Activated T-helper 1 cell treated with anti-CD3 and anti-CD28 coated beads, Interleukin-12 subunit alpha, Interleukin-12 subunit beta, Interleukin-2, Interleukin-4 antibody, amounts not matched to agents 30 ng/mL and 10 ng/mL and 1 ng/mL, durations not matched to agents 14 hours and 24 hours and 36 hours (primary cell): ENCODE measurements around the gene PRR19. TPM values are rescaled to one million over a fixed set of nuclear protein-coding genes. Genes with fewer than 3 reads are reported as not detected.

Experiments used
- DNase-seq: peaks from one replicate; pipeline ENCODE4 v3.0.0; 2021; ENCODE audit warnings: low spot score
- H3K27ac Mint-ChIP-seq: one replicate; pipeline ENCODE4 v1.8.0; 2021; ENCODE audit warnings: mild to moderate bottlenecking, mixed read lengths
- H3K27me3 Mint-ChIP-seq: one replicate; pipeline ENCODE4 v1.8.0; 2022; ENCODE audit warnings: mild to moderate bottlenecking, moderate library complexity, mixed read lengths; ENCODE audit not compliant: insufficient read depth
- H3K36me3 Mint-ChIP-seq: one replicate; pipeline ENCODE4 v1.8.0; 2021; ENCODE audit warnings: low read depth, mixed read lengths
- H3K4me1 Mint-ChIP-seq: one replicate; pipeline ENCODE4 v1.8.0; 2021; ENCODE audit warnings: low read depth, mixed read lengths
- H3K4me3 Mint-ChIP-seq: one replicate; pipeline ENCODE4 v1.8.0; 2021; ENCODE audit warnings: mild to moderate bottlenecking, moderate library complexity, mixed read lengths
- H3K9me3 Mint-ChIP-seq: one replicate; pipeline ENCODE4 v1.8.0; 2021; ENCODE audit warnings: mixed read lengths
- intact Hi-C: fragments of 100-400 bp; cut with micrococcal nuclease; formaldehyde crosslinking; loops from one replicate; pipeline ENCODE4 v1.15.1; 2024
- total RNA-seq: library from RNA; stranded (reverse); gene quantifications from 2 replicates; pipeline ENCODE4 v1.2.3, GENCODE V29; 2022

PRR19 gene
- total RNA-seq, 1 donor from 2014 or later = 1.4 TPM

GRCh38 chr19:42303876-42304275 is 1.9 kb downstream of the PRR19 start:
- H3K36me3 Mint-ChIP-seq = peaks cover 4% of the 10 kb centered on the region
- H3K27me3 Mint-ChIP-seq = peaks cover 2% of the 10 kb centered on the region
- intact Hi-C loops = no loop called here
- no peaks in the 10 kb centered on the region for H3K9me3 Mint-ChIP-seq
- no peak for DNase-seq
- H3K4me3 Mint-ChIP-seq = peak overlapping the region; percentile 9
- H3K4me1 Mint-ChIP-seq = peaks cover 14% of the 10 kb centered on the region
- no peak overlapping the region for H3K27ac Mint-ChIP-seq

GRCh38 chr19:42306646-42307045 is 4.7 kb downstream of the PRR19 start:
- no peaks in the 10 kb centered on the region for H3K9me3 Mint-ChIP-seq
- H3K27ac Mint-ChIP-seq = no peak overlapping the region
- intact Hi-C loops = no loop called here
- H3K4me1 Mint-ChIP-seq = peaks cover 14% of the 10 kb centered on the region
- H3K4me3 Mint-ChIP-seq = no peak overlapping the region
- H3K36me3 Mint-ChIP-seq = no peaks in the 10 kb centered on the region
- no peak for DNase-seq
- peaks cover 7% of the 10 kb centered on the region for H3K27me3 Mint-ChIP-seq

GRCh38 chr19:42309686-42310085 is 7.8 kb downstream of the PRR19 start:
- Mint-ChIP-seq H3K36me3 (no peaks in the 10 kb centered on the region), H3K27me3 (peaks cover 29% of the 10 kb centered on the region), H3K27ac (no peak overlapping the region), H3K4me3 (no peak overlapping the region), H3K4me1 (no peaks in the 10 kb centered on the region), H3K9me3 (no peaks in the 10 kb centered on the region)
- DNase-seq = no peak
- intact Hi-C loops = no loop called here

- DNase-seq = no peak
- Mint-ChIP-seq H3K9me3 (no peaks in the 10 kb centered on the region), H3K36me3 (no peaks in the 10 kb centered on the region), H3K27me3 (peaks cover 38% of the 10 kb centered on the region), H3K27ac (no peak overlapping the region), H3K4me3 (no peak overlapping the region), H3K4me1 (peaks cover under 1% of the 10 kb centered on the region)
- intact Hi-C loops = no loop called here
These were observed 9.7 kb downstream of the PRR19 start for GRCh38 chr19:42311657-42312056.

GRCh38 chr19:42312370-42312769 is 10.4 kb downstream of the PRR19 start:
- intact Hi-C loops = no loop called here
- H3K27me3 Mint-ChIP-seq = peaks cover 42% of the 10 kb centered on the region
- no peaks in the 10 kb centered on the region for H3K9me3 Mint-ChIP-seq
- no peaks in the 10 kb centered on the region for H3K36me3 Mint-ChIP-seq
- no peak for DNase-seq
- H3K27ac Mint-ChIP-seq = no peak overlapping the region
- H3K4me1 Mint-ChIP-seq = peaks cover 7% of the 10 kb centered on the region
- peak overlapping the region; percentile 79 for H3K4me3 Mint-ChIP-seq

GRCh38 chr19:42313096-42313839 is 11.3 kb downstream of the PRR19 start, which contains the start of gene TMEM145:
Gene TMEM145 (plus strand): TSS chr19:42313309. CDS start chr19:42313377, 68 bp downstream.
- H3K27me3 Mint-ChIP-seq = peaks cover 44% of the 10 kb centered on the region
- no peak within 1 kb of the TSS for H3K27ac Mint-ChIP-seq
- intact Hi-C loops = loop anchor here (1.0 kb wide), 2 partner anchors 11 to 12 kb away; partner anchors contain the start of genes MEGF8, PAFAH1B3 and PRR19
- peak within 1 kb of the TSS; percentile 79 for H3K4me3 Mint-ChIP-seq
- H3K36me3 Mint-ChIP-seq = no peaks in the 10 kb centered on the region
- DNase-seq = peak; percentile 35
- no peaks in the 10 kb centered on the region for H3K9me3 Mint-ChIP-seq
- peaks cover 7% of the 10 kb centered on the region for H3K4me1 Mint-ChIP-seq

- intact Hi-C loops = loop anchor here (1.0 kb wide), 2 partner anchors 11 to 12 kb away; partner anchors contain the start of genes MEGF8, PAFAH1B3 and PRR19
- peak overlapping the region; percentile 33 for H3K4me3 Mint-ChIP-seq
- H3K27ac Mint-ChIP-seq = no peak overlapping the region
- H3K27me3 Mint-ChIP-seq = peaks cover 44% of the 10 kb centered on the region
- DNase-seq = no peak
- no peaks in the 10 kb centered on the region for H3K9me3 Mint-ChIP-seq
- no peaks in the 10 kb centered on the region for H3K36me3 Mint-ChIP-seq
- peaks cover 7% of the 10 kb centered on the region for H3K4me1 Mint-ChIP-seq
These were observed 12.2 kb downstream of the PRR19 start for GRCh38 chr19:42313840-42314755.

GRCh38 chr19:42315024-42315423 is 13.1 kb downstream of the PRR19 start:
- Mint-ChIP-seq H3K4me3 (no peak overlapping the region), H3K4me1 (peaks cover 7% of the 10 kb centered on the region), H3K9me3 (no peaks in the 10 kb centered on the region), H3K27ac (no peak overlapping the region), H3K27me3 (peaks cover 44% of the 10 kb centered on the region), H3K36me3 (no peaks in the 10 kb centered on the region)
- intact Hi-C loops = no loop called here
- DNase-seq = no peak

- DNase-seq = no peak
- Mint-ChIP-seq H3K36me3 (no peaks in the 10 kb centered on the region), H3K4me1 (peaks cover 7% of the 10 kb centered on the region), H3K9me3 (no peaks in the 10 kb centered on the region), H3K4me3 (peak overlapping the region; percentile 9), H3K27ac (peak overlapping the region; percentile 21), H3K27me3 (peaks cover 48% of the 10 kb centered on the region)
- intact Hi-C loops = no loop called here
These were observed 14.6 kb downstream of the PRR19 start for GRCh38 chr19:42316223-42317211.

GRCh38 chr19:42317535-42317934 is 15.6 kb downstream of the PRR19 start:
- H3K36me3 Mint-ChIP-seq = no peaks in the 10 kb centered on the region
- no peaks in the 10 kb centered on the region for H3K9me3 Mint-ChIP-seq

GRCh38 chr19:42322305-42322704 is 20.4 kb downstream of the PRR19 start:
- H3K4me1 Mint-ChIP-seq = peaks cover 14% of the 10 kb centered on the region
- H3K4me3 Mint-ChIP-seq = no peak overlapping the region
- peaks cover 35% of the 10 kb centered on the region for H3K27me3 Mint-ChIP-seq
- intact Hi-C loops = no loop called here
- no peak overlapping the region for H3K27ac Mint-ChIP-seq
- DNase-seq = no peak
- H3K36me3 Mint-ChIP-seq = peaks cover 5% of the 10 kb centered on the region
- no peaks in the 10 kb centered on the region for H3K9me3 Mint-ChIP-seq

More at GRCh38 chr19:42317535-42317934, 15.6 kb downstream of the PRR19 start:
- no peak overlapping the region for H3K27ac Mint-ChIP-seq
- DNase-seq = no peak
- no peak overlapping the region for H3K4me3 Mint-ChIP-seq
- peaks cover 7% of the 10 kb centered on the region for H3K4me1 Mint-ChIP-seq
- H3K27me3 Mint-ChIP-seq = peaks cover 47% of the 10 kb centered on the region
- intact Hi-C loops = no loop called here

GRCh38 chr19:42323473-42323851 is 21.5 kb downstream of the PRR19 start:
- peaks cover 5% of the 10 kb centered on the region for H3K36me3 Mint-ChIP-seq
- no peak overlapping the region for H3K27ac Mint-ChIP-seq
- H3K4me3 Mint-ChIP-seq = peak overlapping the region; percentile 37
- intact Hi-C loops = no loop called here
- H3K4me1 Mint-ChIP-seq = peaks cover 15% of the 10 kb centered on the region
- DNase-seq = no peak
- H3K27me3 Mint-ChIP-seq = peaks cover 33% of the 10 kb centered on the region
- H3K9me3 Mint-ChIP-seq = no peaks in the 10 kb centered on the region
